OCI-M1 (cell line): ENCODE results near the gene PRR12.
A peak's percentile ranks its signal among the peaks of the same experiment; 100 is the strongest.

Experiments
- DNase-seq: peaks from one replicate; lab custom pipeline; 2025; lab: John Stamatoyannopoulos, UW

The PRR12 gene

GRCh38 chr19:49651029-49651819 lies 60.2 kb downstream of the PRR12 start:
- DNase-seq, result no peak

- no peak for DNase-seq
These were observed 61.0 kb downstream of the PRR12 start for GRCh38 chr19:49651820-49652550.

DNA sequence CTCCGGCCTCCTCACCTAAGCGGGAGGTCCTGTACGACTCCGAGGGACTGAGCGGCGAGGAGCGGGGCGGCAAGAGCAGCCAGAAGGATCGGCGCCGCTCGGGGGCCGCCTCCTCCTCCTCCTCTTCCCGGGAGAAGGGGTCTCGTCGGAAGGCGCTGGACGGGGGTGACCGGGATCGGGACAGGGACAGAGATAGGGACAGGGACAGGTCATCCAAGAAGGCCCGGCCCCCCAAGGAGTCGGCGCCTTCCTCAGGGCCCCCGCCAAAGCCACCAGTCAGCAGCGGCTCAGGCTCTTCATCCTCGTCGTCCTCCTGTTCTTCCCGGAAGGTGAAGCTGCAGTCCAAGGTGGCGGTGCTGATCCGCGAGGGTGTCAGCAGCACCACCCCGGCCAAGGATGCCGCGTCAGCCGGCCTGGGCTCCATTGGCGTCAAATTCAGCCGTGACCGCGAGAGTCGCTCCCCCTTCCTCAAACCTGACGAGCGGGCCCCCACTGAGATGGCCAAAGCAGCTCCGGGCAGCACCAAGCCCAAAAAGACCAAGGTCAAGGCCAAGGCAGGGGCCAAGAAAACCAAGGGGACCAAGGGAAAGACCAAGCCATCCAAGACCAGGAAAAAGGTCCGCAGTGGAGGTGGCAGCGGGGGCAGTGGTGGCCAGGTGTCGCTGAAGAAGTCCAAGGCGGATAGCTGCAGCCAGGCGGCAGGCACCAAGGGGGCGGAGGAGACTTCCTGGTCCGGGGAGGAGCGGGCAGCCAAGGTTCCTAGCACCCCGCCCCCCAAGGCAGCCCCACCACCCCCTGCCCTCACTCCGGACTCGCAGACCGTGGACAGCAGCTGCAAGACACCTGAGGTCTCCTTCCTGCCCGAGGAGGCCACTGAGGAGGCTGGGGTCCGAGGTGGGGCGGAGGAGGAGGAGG lies 61.8 kb downstream of the PRR12 start:
- DNase-seq, result no peak

DNA sequence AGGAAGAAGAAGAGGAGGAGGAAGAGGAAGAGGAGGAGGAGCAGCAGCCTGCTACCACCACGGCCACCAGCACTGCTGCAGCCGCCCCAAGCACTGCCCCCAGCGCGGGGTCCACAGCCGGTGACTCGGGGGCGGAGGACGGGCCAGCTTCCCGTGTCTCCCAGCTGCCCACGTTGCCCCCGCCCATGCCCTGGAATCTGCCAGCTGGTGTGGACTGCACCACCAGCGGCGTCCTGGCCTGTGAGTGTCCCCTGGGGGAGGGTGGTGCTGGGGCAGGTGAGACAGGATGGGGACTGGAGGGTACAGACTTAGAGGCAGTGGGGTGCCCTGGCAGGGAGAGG lies 62.5 kb downstream of the PRR12 start:
- no peak for DNase-seq

GRCh38 chr19:49654581-49654980 lies 63.6 kb downstream of the PRR12 start:
- no peak for DNase-seq

GRCh38 chr19:49655570-49656455 lies 64.8 kb downstream of the PRR12 start:
- no peak for DNase-seq

DNA sequence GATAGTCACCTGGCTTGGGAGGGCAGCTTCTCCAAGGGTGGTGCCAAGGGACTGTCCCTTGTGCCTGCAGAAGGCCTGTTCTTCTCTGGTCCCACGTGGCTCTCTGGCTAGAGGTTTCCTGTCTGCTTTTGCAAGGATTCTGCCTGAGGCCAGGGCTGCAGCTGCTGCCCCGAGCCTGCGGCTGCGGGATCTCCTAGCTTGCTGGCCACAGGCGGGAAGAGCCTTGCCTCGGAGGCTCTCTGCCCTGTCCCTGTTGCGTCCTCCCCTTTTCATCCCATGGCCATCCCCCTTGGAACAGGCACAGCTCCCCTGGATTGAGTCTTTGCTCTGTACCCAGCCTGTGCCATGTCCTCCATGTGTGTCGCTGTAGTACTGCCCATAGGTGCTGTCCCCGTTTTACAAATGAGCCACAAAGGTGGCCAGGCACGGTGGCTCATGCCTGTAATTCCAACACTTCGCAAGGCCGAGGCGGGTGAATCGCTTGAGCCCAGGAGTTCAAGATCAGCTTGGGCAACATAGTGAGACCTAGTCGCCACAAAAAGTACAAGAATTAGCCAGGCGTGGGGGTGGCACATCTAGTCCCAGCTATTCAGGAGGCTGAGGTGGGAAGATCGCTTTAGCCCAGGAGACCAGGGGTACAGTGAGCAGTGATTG lies 65.6 kb downstream of the PRR12 start:
- no peak for DNase-seq

- no peak for DNase-seq
These were observed 66.6 kb downstream of the PRR12 start for GRCh38 chr19:49657493-49658138.

DNA sequence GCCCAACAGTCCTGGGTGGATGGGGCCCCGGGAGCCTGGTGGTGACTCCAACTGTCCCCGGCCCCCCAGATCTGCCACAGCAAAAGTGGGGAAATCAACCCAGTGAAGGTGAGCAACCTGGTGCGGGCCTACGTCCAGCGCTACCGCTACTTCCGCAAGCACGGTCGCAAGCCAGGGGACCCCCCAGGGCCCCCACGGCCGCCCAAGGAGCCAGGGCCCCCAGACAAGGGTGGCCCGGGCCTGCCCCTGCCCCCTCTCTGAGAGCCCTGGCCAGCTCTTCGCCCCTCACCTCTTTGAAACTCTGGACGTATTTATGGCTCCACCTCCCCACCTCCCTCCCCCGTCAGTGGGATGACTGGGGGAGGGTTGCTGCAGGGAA lies 67.1 kb downstream of the PRR12 start:
- DNase-seq, result no peak

DNA sequence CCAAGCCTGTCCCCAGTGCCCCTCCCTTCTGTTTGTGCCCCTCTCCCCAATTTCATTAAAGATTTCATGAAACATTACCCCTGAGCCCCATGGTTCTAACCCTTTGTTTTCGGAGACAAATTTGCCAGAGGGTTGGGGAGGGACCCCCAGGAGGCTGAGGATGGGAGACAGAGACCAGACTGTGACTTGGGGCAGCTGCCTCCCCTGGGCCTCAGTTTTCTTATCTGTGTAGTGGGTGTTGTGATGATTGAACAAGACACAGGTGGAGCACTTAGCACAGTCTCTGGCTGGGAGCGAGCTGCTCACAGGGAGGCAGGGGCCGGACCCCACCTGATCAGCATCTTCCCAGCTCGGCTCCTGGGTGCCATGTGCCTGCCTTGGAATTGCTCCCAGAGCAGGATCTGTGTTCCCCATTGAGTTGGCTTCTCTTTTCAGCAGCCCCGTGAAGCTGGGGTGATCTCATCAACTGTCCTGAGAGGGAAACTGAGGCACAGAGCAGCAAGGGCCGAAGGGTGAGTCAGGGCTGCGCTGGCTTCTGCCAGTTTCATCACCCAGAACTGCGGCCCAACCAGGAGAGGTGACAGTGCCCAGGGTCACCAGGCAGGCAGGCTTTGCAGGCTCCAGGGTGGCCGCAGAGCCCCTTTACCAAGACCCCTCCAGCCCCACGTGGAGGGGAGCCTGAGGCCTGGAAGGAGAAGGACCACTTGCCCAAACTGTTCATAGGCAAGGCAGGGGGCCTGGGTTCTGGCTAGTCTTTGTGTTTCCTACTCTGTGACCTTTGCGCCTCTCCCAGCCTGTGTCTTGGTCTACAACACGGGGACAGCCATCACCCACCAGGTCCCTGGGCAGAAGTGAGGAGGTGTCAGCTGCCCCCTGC lies 67.8 kb downstream of the PRR12 start:
- no peak for DNase-seq

- no peak for DNase-seq
These were observed 69.5 kb downstream of the PRR12 start for GRCh38 chr19:49660338-49660961.

GRCh38 chr19:49662011-49662410 lies 71.0 kb downstream of the PRR12 start:
- no peak for DNase-seq

GRCh38 chr19:49663224-49663623 lies 72.2 kb downstream of the PRR12 start:
- no peak for DNase-seq

DNA sequence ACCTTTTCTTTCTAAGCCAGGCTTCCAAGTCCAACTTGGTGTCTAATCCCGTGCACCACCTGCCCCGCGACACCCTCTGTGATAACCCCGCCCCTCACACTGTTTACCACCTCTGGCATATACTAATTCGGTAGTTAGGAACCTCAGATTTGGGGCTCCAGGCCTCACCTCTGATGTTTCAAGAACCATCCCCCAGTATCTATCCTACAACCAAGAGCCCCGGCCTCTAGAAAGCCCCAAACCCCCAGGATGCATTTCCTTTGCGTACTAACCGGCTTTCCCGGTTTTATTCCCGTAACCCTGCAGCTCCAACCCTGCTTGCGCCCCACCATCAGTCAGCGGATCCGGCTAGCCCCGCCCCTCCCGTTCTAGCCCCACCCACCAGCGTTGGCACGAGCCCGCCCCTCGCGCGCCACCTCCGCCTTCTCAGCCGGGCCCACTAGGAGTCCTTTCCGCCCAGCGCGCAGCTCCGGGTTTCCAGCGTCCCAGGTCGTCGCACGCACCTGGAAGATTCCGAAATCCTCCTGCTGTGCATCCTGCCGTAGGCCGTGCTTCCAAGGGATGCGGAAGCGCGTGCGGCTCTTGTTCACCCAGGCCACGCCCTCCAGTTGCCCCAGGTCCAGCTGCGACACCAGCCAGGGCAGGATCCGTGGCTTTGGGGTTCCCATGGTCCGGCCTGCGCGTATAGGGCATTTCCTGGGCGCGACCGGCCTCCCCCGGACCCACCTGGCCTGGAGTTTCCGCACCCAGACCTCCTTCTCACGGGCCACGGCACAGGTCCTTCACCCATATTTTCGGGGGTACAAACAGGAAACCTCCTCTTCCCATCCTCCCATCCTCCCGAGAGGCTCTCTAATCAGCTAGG lies 73.4 kb downstream of the PRR12 start:
- DNase-seq, result peak; percentile 88

DNA sequence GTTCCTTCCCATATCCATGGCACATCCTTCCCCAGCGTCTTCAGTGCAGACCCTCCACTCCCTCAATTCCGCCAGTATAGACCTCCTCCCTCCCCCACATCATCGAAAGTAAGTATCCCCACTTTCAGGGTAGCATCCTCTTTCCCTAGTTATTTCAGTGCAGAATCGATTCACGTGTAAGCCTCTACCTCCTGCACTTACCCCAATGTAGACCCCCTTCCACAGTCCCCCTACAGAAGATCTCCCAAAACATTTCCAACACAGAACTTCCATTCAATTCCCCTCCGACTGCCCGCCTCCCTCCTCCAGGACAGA lies 74.0 kb downstream of the PRR12 start:
- no peak for DNase-seq

DNA sequence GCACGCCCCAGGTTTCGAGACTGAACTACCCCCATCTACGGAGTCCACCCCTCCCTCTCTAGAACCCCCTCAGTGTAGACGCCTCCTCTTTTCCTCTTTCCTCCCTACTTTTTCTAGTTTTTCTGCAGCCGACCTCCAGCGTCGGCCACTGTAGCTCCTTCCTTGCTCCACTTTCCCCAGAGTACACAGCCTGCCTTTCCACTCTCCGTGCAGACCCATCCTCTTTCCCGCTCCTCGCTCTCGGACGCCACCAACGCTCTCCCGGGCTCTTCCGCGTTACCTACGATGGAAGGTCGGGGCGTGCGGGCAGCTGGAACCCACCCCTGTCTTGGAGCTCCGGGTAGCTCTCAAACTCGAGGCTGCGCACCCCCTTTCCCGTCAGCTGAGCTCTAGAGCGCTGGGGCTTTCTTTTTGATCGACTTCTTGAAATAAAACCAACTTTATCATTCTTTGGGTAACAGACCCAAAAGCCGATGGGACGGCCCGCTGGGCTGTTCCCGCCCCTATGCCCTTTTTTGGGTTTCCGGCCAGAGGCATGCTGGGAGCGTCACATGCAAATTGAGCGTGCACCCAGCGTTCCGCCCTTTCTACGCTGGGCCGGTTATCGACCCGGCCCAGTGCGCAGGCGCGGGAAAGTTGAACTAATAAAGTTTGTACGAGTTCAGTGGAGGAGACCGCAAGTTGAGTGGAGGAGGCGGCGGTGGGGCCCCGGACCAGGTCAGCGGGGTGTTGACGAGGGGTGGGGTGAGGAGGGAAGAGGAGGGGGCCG lies 74.6 kb downstream of the PRR12 start, which contains the start of the genes BCL2L12 and IRF3:
TSS of gene BCL2L12 (plus strand) at position 583 of the 769 bp plus-strand sequence. CDS start 760 bp downstream, outside the sequence.
TSS of gene IRF3 (minus strand) at position 507 of the 769 bp plus-strand sequence. CDS start 1,019 bp downstream, outside the sequence.
- DNase-seq, result peak; percentile 99

DNA sequence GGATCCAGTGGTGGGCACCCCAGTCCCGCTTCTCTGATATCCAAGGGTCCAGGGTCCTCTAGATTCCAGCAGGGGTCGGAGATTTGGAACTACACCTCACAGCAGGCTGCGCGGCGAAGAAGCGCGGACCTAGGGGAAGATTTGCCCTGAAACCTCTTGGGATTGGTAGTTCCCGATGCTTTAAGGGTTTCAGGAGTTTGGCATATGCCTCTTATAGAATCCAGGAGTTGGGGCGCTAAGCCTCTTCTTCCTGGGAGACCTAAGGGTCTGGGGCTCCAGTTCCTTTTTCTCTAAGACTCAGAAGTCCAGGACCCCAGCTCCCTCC lies 75.1 kb downstream of the PRR12 start:
- no peak for DNase-seq
